DMS153 treated with DMSO at 0.1 percent for 48 hours (cell line): ENCODE measurements around the gene PTPRK.
"Not testable (repeated sequence)": the region's sequence is repeated elsewhere in the genome, so short reads cannot be mapped to it uniquely, and the experiment has no call there.

Source experiments
- DNase-seq: peaks from one replicate; lab custom pipeline; 2025; ENCODE audit not compliant: unreplicated experiment; lab: John Stamatoyannopoulos, UW

PTPRK gene

GRCh38 chr6:128039543-128039942, 480.9 kb downstream of the PTPRK start:
- DNase-seq: no peak

GRCh38 chr6:128036808-128037570, 483.4 kb downstream of the PTPRK start:
- no peak for DNase-seq

DNA sequence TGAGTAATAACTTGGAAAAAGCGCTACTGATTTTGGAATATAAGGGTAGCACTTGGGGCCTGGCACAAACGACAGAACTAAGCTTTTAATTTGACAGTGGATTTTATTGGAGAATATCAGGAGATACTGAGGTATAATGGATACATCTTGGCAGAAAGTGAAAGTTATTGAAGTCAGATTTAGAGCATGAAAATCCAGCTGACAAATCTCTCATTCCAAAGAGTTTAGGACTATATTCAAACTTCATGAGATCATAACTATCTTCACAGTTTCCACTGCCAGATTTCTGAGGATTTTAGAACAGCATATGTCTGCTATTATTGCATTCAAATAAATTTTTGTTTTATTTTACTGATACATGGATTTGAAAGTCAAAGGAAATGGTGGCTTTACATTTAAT, 487.2 kb downstream of the PTPRK start:
- DNase-seq: no peak

DNA sequence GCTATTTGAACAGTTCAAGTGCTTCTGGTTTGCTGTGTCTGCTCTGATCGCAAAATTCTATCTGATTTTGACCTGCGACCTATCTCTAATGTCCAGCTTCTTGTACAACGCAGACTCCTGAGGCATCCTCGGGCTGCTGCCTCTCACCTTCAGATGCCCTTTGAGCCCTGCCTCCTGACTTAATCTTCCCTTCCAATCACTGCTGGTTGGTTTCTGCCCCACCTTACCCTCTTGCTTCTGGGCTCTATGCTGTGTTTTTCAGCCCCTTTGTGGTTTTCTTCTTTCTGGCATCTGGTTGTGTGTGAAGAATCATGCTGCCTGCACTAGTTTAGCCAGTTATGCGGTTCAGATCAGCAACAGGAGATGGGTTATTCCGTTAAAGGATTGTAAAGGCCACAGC, 488.4 kb downstream of the PTPRK start:
- DNase-seq: no peak

DNA sequence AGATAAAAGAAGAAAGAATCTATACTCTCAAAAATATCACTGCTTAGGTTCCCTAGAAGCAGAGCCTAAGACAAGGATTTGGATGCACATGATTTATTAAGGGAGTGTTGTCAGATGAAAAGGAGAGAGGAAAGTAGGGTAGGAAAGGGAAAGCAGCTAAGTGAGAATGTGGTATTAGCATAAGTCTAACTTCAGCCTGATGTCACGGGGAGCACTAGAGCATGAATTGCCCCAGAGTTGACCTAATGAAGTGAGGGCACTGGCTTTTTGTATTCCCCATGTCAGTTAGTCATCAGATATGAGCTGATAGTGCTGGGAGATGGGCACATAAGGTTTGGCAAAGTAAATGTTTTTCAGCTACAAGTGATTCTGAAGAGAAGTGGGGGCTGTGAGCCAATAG, 490.6 kb downstream of the PTPRK start:
- no peak for DNase-seq

GRCh38 chr6:128028183-128028582, 492.2 kb downstream of the PTPRK start:
- no peak for DNase-seq

DNA sequence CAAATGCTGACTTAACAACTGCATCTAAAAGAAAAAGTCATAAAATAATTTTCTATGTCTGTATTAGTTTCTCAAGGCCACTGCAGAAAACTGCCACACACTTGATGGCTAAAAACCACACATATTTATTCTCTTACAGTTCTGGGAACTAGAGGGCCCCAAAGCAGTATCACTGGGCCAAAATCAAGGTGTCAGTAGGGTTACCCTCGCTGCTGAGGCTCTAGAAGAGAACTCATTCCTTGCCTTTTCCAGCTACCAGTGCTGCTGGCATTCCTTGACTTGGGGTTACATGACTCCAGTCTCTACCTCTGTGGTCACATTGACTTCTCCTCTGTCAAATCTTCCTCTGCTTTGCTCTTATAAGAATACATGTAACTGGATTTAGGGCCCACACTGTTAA, 494.9 kb downstream of the PTPRK start:
- DNase-seq: no peak

GRCh38 chr6:128024969-128025368, 495.4 kb downstream of the PTPRK start:
- DNase-seq: no peak

- DNase-seq: no peak
Measured at GRCh38 chr6:128024046-128024445, 496.4 kb downstream of the PTPRK start.

- DNase-seq: no peak
Measured at GRCh38 chr6:128018821-128019220, 501.6 kb downstream of the PTPRK start.

GRCh38 chr6:128017288-128017687, 503.1 kb downstream of the PTPRK start:
- no peak for DNase-seq

GRCh38 chr6:128007658-128008057, 512.7 kb downstream of the PTPRK start:
- no peak for DNase-seq

- no peak for DNase-seq
Measured at GRCh38 chr6:128005009-128005408, 515.4 kb downstream of the PTPRK start.

GRCh38 chr6:128000363-128000762, 520.0 kb downstream of the PTPRK start:
- DNase-seq: no peak

- DNase-seq: no peak
Measured at GRCh38 chr6:127998985-127999384, 521.4 kb downstream of the PTPRK start.

DNA sequence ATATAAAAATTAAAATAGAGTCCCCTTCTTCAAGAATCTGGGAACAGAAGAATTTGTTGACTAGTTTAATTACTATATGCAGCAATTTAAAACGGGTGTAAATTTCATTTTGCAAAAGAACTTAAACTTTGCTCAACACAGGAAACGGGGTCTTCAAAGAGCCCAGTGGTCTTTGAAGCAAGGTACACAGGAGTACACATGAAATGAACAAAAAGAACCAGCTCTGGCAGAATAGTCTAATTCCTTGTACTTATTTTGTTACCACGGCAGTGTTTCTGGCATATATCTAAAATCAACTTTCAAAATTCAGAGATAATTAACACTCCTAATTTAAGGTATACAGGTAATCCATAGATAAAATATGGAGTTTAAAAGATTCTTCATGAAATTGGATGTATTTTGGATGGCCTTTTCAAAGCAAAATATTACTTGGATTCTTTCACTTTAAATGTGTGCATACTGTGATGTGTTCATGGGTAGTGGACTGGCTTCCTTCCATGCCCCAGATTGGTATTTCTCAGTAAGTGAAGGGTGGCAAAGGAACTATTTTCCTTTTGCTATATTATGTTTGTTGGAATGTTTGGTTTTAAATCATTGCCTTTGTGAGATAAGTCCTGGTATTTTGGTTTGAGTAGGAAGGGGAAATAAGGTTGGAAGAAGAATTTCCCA, 522.8 kb downstream of the PTPRK start:
- no peak for DNase-seq

- DNase-seq: no peak
Measured at GRCh38 chr6:127996925-127997324, 523.5 kb downstream of the PTPRK start.

DNA sequence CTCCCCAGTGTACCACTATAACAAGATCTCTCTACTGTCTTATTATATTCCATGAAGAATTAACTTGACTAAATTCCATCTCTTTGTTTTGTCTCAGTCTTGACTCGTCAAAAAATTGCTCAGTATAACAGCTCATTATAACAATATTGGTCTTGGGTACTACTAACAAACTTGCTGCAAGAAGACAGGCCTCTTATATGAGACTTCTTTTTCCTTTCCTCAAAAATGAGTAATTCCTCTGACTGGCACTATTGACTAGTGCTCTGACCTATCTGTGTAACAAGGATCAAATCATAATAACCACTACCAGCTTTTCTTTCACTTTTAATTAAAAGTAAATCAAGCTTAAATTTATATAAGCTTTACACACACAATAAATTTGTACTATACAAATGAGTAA, 528.3 kb downstream of the PTPRK start:
- DNase-seq: no peak

DNA sequence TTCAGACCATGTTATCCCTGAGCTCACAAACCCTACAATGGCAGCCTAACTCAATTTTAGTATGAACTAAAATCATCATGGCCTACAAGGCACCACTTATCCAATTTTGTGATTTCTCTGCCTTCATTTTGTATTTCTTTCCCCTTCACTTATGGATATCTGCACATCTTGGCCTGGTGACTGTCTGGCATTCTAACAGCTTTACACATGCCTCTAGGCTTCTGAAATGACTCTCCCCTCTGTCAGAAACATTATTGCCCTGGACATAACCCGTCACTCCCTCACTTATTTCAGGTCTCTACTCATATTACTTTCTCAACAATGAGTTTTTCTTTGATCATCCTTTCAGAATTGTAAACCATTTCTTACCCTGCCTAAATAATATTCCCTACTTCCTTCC, 530.3 kb downstream of the PTPRK start:
- DNase-seq: no peak

GRCh38 chr6:127980996-127981395, 539.4 kb downstream of the PTPRK start:
- DNase-seq: no peak

GRCh38 chr6:127978185-127978584, 542.2 kb downstream of the PTPRK start:
- not testable (repeated sequence) for DNase-seq

GRCh38 chr6:127976796-127977195, 543.6 kb downstream of the PTPRK start:
- no peak for DNase-seq

DNA sequence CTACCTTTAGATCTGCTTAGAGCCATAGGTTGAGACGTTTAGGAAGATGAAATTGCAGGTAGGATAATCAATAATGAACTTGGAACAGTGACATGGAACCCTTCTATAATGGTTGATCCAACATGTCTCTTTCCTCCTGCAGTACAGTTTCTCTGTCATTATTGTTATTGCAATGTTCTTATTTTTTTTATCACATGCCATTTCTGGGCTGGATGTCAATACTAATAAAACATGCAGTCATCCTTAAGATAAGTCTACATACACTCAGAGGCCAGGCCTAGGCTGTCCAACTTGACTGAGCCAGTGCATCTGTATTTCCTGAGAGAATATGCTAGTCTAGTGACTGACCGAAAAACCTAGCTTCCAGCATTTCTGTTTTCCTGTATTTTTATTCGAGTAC, 544.3 kb downstream of the PTPRK start:
- no peak for DNase-seq
